Left ventricle myocardium superior (tissue), 1 donor: ENCODE measurements around the gene ARID1B. TPM values are rescaled to one million over a fixed set of nuclear protein-coding genes. Genes with fewer than 3 reads are reported as not detected.
A peak's percentile ranks its signal among the peaks of the same experiment; 100 is the strongest.

Source experiments
- ATAC-seq: fragments of 200-7000 bp; cut with Tn5 transposase; one replicate; pipeline ENCODE4 v1.9.1; 2020; ENCODE audit warnings: mild to moderate bottlenecking, moderate library complexity
- DNase-seq: peaks from one replicate; pipeline ENCODE4 v3.0.0-alpha.2; 2020
- intact Hi-C: fragments of 100-400 bp; cut with micrococcal nuclease; formaldehyde crosslinking; loops from one replicate; pipeline ENCODE4 v1.11.0; 2022
- total RNA-seq: library from RNA; stranded (reverse); fragmentation: NEBNext Ultra II Directional; extraction: Animal tissue kit (Norgen Biotek cat#: 25700); gene quantifications from one replicate; pipeline ENCODE4 v1.2.1, GENCODE V29; 2021
- donor health status: DM: no; HTN: yes; CAD: no; lungs with severe emphysema.

The ARID1B gene
- total RNA-seq, 1 donor from 2014 or later: 46.6 TPM

DNA sequence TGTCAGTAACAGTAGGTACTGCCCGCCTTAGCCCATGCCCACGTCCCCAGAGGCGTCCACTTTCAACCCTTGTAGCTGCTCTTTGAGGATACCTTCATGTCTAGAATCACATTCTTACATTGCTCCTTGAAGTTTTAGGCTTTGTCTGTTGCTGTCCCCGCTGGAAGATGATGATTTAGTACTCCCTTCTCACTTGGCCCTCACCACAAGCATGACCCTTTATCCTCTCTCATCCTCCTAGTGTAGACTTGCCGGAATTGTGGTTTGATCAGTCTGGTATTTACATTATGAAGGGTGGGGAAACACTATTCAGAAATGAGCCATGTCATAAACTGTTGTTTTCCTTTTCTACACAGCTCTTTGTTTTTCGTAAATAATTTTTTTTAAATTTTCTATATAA is 87.4 kb downstream of the ARID1B start:
- ATAC-seq (no peak), DNase-seq (no peak)
- intact Hi-C loops: no loop called here

DNA sequence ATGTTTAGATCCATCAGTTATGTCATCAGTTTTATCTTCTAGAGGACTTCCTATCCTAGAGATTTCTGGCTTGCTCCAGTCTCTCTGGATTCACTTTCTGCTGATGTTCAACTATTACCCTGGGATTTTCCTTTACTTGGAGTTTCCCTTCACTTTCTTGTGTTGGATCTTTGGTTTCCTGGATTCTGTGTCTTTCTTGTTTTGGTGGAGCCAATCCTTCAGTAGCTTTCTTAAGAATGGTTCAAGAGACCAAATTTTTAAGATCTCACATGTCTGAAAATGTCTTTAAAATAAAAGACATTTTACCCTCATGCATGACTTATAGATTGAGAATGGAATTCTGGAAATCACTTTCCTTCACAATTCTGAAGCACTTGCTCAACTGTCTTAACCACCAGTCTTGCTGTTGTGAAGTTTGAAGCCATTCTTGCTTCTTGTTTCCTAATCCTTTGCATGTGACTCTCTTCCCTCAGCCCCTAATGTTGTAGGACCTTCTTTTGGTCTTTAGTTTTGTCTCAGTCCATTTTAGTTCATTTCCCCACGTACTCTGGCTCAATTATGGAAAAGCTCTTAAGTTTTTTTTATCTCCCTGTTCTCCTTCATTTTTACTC is 87.9 kb downstream of the ARID1B start:
- ATAC-seq: no peak

DNA sequence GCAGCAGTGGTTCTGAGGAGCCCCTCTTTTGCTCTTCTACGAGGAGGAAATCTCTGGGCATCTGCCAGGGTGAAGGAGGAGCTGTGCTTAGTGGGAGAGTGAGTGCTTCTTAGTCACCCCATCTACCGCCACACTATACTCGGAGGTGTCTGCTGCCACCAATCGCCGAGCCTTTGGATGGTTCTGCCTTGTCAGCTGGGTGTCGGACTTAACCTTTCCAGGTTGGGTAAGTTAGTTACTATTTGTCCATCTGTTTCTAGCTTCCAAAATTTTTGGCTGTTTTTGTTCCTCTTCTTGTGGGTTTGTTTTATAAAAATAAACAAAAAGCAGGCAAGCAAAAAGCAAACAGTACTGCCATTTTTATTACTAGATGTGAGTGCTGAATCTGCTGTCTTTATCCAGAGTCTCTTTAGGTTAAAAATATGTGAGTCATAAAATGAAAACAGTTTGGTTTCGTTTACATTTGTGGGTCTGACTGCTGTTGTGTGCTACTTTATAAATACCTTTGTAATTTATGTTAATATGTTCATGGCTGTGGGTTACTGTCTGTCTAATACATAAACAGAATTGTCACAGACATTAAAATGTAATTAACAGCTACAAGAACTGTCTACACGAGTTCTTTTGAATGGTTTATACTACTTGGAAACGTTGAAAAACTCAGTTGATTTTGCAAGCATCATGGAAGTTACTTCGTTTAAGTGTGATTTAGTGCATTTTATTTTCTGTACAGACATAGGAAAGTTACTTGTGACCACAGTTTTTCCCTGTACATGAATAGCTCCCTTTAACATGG is 89.2 kb downstream of the ARID1B start:
- DNase-seq: no peak

More for the DNA sequence above, 87.9 kb downstream of the ARID1B start:
- intact Hi-C loops: no loop called here
- no peak for DNase-seq

DNA sequence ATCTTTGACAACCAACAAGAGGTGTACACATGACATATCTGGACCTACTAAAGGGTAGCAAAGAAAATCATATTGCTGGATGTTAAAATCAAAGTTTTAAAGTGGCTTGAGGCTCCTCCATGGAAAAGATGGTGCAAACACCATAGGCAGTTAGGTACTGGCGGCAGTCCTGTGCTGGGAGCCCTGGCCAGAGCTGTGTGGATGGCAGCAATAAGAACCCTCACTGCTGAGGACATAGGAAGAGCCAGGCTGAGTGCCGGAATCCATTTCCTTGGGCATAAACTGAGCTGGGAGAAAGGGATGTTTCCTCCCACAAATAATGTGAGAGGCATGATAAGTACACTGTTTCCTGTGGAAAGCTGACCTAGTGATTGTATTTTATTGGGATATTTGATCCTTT is 89.9 kb downstream of the ARID1B start:
- no peak for DNase-seq
- ATAC-seq: peak; percentile 41
- intact Hi-C loops: no loop called here

More for the DNA sequence above, 89.2 kb downstream of the ARID1B start:
- peak; percentile 83 for ATAC-seq
- intact Hi-C loops: no loop called here

DNA sequence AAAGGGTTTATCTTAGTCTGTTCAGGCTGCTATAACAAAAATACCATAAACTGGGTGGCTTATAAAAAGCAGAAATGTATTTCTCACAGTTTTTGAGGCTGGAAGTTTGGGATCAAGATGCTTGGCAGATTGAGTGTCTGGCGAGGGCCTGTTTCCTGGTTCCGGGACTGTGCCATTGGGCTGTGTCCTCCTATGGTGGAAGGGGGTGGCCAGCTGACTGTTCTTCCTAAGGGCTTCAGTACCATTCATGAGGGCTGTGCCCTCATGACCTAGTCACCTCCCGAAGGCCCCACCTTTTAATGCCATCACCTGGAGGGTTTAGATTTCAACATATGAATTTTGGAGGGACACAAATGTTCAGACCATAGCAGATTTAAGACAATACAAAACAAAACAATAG is 91.2 kb downstream of the ARID1B start:
- no peak for ATAC-seq
- intact Hi-C loops: no loop called here
- no peak for DNase-seq

DNA sequence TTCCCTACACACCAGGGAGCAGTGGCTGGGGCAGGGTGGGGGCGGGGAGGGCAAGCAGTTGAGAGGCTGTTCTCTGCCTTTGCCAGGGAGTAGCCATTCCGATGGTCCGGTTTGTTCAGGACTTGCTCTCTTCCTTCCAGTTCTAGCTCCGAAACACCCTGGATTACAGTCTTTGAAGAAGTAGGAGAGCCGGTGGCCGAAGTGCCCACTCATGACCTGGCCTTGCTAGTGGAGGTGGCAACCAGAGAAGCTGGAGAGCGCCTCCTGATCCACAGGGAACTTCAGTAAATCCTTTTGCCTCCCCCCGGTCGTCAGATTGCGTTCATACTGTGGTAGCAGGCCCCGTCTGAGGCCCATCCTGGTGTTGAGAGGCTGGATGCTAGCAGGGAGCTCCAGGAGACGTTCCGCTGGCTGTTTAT is 92.8 kb downstream of the ARID1B start:
- ATAC-seq: peak; percentile 13
- no peak for DNase-seq
- intact Hi-C loops: no loop called here

DNA sequence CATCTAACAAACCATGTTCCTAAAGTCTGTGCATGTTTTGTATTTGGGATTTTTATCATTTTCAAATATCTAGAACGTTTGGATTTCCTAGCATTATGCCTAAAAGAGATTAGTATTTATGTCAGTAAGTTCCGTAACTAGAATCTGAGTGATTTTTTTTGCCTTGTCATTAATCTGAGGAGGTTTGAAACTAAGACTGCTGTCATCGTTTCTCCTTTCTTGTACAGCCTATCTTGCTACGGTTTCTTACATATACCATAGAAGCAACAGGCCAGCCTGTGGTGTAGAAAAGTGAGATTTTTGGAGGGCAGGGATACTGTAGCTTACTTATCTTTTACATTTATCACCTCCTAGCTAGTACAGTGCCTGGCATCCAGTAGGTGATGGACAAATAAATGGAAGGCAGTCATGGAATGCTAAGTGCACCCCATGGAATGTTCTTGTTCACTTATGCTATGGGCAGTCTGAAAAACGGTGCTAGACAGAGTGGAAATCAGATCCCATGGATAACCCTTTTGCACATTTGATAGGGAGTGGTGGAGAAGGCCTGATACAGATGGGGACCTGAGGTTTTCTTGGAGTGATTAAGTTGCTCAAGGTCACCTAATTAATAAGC is 93.9 kb downstream of the ARID1B start:
- intact Hi-C loops: no loop called here
- DNase-seq (no peak), ATAC-seq (no peak)

DNA sequence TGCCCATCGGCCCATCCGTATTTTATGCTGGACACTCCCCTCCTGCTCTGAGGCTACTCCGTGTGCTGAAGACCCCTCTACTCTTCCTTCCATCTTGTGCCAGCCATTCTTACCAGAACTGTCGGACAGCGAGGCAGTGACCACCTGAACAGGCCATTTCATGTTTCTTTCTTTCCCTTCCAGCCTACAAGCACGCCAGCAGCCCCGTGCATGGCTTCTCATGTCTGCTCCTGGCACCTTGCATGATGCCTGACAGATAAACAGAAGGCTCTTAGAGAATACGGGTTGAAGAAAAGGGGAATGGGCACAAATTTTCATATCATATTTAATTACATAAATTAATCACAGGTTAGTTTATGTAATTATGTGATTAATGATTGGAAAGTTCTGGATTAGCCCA is 95.7 kb downstream of the ARID1B start:
- no peak for ATAC-seq

DNA sequence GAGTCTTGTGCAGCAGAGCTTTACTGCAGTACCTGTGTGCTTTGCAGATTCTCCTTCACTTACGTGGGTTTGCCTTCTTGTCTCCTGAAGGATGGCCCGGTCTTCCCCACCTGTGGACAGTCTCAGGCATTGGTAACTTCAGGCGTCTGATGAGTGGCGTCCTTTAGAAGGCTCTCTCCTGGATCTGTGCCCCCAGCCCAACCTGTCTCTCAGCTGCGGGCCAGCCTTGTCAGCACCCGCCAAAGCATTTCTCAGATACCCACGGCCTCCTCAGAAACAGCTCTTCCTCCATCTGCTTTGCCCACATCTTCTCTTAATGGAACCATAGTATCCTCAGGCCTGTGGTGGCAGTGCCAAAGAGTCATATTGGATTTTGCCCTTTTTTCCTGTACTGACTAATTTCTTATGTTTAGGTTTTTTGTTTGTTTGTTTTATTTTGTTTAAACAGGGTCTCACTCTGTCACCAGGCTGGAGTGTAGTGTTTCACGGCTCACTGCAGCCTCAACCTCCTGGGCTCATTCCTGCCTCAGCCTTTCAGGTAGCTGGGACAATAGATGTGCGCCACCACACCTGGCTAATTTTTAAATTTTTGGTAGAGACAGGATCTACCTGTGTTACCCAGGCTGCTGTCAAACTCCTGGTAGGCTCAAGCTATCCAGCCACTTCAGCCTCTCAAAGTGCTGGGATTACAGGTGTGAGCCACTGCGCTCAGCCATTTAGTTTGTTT is 96.6 kb downstream of the ARID1B start:
- intact Hi-C loops: no loop called here
- DNase-seq: no peak
- no peak for ATAC-seq

More for the DNA sequence above, 95.7 kb downstream of the ARID1B start:
- intact Hi-C loops: no loop called here
- no peak for DNase-seq

DNA sequence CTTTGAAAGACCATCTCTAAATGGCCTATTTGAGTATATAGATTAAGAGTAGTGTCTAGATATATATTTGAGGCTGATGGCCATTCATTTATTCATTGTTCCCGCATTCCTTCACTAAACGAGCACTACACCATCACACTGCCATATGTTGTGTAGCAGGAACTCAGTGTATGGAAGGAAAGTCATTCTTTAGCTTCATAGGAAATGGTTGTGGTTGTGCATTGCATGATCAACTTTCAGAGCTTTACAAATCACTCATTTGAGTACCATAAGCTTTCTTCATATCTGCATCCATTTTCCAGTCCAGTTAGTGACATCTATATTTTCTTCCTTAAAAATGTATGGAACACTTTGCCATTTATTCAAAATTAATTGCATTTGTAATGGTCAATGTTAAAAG is 97.9 kb downstream of the ARID1B start:
- DNase-seq: no peak
- ATAC-seq: no peak
- intact Hi-C loops: no loop called here

DNA sequence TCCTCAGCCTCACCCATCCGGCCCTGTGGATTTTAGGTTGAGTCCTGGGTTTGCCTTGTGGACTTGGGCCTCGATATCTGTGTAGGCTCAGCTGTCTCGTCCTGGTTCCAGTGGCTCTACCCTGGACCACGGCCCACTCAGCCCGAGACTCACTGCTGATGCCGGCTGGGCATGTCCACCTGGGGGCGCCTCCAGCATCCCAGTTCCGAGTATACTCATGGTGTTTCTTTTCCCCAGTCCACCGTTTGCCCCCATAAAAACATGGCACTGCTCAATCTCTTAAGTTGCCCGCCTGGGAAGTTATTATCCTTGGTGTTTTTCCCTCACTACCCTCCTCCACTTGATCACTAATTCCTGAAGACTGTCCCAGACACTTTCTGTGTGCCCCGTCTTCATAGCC is 99.1 kb downstream of the ARID1B start:
- peak; percentile 67 for DNase-seq
- intact Hi-C loops: no loop called here
- ATAC-seq: peak; percentile 66

DNA sequence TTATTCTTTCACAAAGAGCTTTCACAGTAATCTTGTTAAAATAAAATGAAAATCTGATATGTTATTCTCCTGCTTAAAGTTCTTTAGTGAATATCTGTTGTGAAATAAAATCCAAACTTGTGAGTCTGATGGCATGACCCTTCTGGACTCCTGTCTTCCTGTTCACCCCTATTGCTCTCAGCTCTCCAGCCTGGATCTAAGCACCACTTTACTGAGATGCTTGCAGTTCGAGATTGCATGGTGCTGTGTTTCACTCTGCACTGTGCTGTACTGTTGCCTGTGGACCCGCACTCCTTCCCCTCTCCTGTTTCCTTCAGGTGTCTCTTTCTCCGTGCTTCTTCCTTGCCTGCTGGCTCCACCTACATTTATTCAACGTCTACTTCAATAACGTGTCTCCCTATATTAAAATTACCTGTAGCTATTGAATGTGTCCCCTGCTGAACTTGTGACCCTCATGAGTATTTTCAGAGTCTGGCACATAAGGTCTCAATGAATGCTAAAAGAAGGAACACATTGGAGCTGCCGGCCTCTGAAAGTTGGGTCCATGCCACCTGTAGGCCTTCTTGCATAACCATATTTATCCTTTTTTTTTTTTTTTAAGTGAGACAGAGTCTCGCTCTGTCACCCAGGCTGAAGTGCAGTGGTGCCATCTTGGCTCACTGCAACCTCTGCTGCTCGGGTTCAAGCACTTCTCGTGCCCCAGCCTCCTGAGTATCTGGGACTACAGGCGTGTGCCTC is 100.1 kb downstream of the ARID1B start:
- DNase-seq (peak; percentile 66), ATAC-seq (peak; percentile 73)
- intact Hi-C loops: no loop called here

DNA sequence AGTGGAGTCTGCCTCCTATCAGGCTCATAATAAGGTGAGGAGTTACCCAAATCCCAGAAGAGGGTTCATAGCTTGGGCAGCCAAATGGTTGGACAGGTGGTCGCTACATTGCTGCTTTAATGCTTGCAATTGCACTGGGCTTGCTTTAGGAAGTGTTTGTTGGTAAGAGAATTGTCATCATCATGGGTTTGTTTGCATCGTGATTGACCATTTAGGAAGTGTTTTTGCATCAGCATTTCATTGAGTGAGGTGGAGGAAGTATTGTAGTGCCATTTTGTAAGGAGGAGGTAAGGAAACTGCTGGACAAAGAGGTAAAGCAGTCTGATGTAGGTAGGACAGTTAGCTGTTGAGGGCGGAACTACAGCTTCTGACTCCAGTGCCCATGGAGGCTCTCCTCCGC is 101.5 kb downstream of the ARID1B start:
- DNase-seq: no peak
- ATAC-seq: no peak
- intact Hi-C loops: no loop called here

DNA sequence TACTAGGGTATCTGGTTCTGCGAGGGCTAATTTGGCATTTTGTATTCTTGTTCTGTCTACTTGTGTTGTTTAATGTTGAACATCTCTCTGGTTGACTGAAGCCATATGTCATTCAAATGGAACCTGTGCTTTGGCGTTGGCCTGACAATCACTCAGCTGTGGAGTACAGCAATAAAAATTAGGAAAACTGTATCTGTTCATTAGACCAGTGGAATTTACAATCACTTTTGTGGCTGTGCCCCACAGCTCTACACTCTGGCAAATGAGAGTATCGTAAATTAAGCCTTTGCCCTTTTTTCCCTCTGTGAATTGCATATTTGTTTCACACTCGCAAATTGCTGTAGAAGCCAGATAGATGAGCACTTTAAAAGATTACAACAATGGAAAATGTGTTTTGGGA is 102.0 kb downstream of the ARID1B start:
- ATAC-seq: no peak

DNA sequence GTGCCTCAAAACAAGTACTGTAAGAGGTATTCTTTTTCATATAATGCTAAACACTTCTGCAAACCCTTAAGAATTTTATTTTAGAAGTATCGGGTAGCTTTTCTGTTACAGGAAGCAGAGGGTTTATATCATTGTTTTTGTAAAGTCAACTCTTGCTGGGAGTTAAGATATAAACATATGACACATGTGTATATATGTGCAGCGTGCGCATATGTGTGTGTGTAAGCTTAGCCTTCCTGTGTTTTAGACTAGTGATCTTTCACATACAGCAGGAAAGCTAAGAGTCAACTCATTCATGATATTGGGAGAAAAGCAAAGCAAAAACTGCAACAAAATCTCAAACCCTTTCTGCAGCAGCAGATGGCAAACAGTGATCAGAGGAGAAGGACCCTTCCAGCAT is 102.4 kb downstream of the ARID1B start:
- intact Hi-C loops: no loop called here
- DNase-seq: no peak
- ATAC-seq: no peak

More for the DNA sequence above, 102.0 kb downstream of the ARID1B start:
- DNase-seq: no peak
- intact Hi-C loops: no loop called here

DNA sequence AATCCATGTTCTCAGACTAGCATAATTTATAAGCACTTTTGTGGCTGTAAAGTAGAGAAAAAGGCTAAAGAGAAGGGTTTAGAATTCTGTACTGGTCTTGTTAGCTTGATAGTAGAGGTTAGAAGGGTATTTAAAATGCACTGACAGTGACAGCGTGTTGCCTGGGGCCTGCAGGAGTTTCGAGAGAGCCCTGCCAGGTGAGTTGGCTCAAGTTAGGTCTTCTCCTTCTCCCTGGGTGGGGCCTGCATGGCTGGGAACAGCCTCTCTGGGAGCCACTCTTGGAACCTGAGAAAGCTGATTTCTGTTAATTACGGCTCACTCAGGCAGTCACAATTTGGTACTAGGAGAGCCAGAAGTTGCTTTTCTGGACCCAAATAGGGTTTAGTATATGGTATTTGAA is 103.7 kb downstream of the ARID1B start:
- DNase-seq (peak; percentile 27), ATAC-seq (peak; percentile 32)
- intact Hi-C loops: no loop called here

DNA sequence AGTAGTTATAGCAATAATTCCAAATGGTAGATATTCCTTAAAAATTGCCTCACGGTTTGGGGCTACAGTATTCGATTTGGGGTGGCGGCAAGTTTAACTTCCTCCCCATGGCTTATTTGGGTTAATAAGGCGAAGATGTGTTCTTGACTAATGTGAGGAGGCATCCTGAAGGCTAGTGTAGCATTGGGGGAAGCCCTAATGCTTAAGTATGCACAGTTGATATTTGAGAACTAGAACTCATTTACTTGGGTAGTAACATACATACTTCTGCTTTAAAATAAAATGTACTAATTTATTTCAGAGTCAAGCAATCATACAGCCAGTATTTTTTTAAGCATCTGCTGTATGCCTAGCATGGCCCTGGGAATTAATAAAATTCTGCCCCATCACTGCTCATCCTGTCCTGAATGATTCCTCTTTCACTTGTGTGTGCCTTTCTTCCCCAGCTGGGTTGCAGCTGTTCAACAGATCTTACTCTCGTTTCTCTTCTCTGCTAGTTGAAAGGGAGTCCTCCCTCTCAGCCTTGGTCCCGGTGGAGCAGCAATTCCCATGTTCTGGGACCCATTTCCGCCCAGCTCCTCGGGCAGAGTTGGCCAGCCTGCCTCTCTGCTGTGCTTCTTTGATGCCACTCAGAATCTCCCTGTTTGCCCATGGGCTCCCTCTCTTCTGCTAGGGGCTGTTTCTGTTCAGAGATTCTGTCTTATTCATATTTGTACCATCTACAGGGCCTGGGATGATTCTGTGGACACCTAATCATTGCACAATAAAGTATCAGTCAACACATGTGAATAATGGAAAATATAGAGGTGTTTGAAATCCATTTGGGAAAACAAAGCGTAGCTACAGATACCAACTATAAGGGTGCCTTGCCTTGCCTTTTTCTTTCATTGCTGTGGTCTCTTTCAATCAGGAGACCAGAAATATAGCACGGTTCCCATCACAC is 104.8 kb downstream of the ARID1B start:
- ATAC-seq (peak; percentile 35), DNase-seq (peak; percentile 34)
- intact Hi-C loops: no loop called here
